Mucosa of gallbladder (tissue), 1 donor: ENCODE results near the gene NCBP2. TPM values are rescaled to one million over a fixed set of nuclear protein-coding genes. Genes with fewer than 3 reads are reported as not detected.
"Not testable (repeated sequence)": the region's sequence is repeated elsewhere in the genome, so short reads cannot be mapped to it uniquely, and the experiment has no call there.

Experiments used
- DNase-seq: peaks from one replicate; pipeline ENCODE4 v3.0.0-alpha.2; 2020; ENCODE audit warnings: low spot score
- total RNA-seq: library from RNA; stranded (reverse); gene quantifications from one replicate; pipeline ENCODE4 v1.2.1, GENCODE V29; 2021
- donor health status: DM: no; HTN: no; CAD: no.

The NCBP2 gene
- total RNA-seq, 1 donor from 2014 or later: 48.7 TPM

DNA sequence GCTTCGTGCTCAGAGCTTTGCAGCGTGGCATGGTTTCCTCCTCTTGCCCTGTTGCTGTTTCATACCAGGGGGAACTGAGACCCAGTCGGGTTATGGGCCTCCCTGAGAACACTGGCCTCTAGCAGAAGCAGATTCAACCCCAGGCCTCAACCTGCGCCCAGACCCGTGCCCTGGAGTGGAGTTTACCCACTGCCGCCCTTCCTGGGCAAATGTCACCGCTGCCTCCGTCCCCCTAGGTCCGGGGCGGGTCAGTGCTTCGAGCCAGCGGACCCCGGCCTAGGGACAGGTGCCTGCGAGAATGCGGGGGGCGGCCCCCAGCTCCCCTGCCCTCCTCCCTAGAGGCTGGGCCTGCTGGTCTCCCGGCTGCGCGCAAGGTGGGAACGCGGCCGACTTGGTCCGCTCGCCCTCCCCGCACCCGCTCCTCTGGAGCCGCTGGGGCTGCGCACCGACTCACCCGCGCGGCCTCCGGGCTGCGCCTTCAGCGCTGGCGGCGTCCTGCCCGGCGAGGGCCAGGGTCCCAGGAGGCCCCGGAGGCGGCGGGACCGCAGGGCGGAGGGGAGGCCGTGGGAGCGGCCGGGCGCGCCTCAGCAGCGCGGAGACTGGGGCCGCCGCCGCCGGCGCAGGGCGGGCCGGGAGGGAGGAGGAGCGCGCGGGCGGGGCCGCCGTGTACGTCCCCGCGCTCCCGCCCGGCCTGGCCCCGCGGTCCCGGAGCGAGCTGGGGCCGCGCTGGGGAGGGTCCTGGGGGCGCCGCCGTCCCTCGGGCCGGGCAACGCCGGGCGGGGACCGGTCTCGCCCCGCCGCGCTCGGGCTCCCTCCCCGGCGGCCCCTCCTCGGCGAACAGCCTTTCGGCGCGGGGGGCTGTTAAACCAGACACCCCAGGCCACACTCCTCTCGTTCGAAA is 26.2 kb upstream of the NCBP2 start, which contains the start of gene PIGZ:
Gene PIGZ (minus strand): TSS at position 601 of the 901 bp plus-strand sequence. CDS start 16,802 bp downstream, outside the sequence.
- no peak for DNase-seq

DNA sequence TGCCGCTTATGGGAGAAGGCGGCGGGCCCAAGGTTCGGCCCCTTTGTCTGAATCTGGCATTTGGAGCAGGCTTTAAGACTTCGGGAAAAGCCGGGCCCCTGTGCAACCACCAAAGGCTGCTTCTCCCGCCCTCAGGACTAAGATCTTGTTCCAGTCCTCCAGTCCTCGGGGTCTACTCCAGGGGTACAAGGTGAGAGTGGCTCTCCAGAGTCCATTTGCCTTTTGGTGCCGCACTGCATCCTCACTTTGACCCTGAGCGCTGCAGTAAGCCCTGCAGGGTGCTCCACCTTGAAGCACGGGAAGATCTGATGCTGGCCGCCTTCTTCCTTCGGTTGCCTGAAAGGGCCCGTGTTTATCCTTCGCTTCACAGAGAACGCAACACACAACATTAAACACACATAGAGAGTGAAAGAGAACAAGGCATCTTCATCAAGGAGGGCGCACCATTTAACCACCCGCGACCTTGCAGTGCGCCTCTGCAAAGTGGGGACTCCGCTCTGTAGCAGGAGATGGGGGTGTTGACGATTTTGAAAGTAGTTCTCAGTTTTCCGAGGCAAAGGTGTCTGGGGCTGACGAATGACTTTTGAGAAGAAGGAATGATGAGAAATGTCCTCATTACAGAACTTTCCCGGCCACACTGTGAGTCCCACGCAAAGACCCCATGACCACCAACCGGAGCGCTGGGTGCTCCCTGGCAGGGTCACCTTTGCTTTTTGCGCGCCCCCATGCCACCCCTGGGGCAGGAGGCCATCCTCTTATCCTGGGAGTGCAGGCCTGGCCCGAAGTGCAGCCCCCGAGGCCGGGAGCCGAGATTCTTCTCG is 25.3 kb upstream of the NCBP2 start:
- DNase-seq: no peak

DNA sequence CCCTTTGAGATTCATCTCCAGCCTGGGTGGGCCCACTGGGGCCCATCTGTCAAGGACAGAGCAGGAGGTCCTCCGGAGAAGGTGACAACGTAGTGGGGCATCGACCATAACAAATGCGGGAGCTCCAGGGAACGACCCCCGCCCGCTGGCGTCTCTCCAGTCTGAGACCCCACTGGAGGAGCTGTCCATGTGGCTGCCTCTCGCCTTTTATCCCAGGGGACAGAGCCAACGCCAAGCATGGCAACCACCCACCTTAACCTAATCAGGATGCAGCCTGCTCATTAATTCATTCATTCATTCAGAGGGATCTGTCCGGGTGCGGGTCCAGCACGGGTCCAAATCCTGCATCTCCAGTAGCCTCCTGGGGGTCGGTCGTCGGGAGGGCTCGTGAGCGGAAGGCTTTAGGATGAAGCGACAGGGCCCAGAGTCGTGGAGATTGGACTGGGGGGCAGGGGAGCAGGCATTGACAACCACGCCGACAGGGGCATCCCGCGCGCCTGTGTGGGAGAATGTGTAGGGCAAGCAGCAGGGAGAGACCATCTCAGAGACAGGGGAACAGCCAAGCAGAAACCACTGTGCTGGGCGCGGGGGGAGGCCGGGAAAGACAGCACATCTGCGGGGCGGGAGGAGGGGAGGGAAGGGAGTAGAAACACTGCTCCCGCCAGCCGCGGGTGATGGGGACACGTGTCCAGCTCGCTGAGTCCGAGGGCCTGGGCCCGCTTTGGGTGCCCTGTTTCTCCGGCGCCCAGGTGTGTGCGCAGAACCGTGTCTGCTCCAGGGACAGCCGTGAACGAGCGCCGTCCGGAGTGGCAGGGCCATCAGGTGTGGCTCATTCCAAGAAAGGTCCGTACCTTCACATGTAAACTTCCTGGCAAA is 24.4 kb upstream of the NCBP2 start:
- no peak for DNase-seq

DNA sequence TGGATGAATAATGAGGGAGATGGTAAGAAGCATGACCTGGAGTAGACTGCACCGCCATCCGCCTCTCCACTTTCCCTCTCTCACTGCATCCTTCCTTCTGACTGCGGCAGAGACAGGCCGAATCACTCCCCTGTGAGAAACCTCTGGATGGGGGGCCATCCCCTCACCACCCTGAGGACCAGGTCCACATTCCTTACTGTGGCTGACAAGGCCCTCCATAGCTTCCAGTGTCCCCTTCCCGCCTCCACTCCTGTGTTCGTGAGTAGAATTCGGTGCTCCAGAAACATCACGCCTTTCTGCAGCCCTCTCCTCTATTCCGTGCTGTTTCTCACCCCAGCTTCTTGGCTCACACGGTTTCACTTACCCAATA is 23.5 kb upstream of the NCBP2 start:
- no peak for DNase-seq

DNA sequence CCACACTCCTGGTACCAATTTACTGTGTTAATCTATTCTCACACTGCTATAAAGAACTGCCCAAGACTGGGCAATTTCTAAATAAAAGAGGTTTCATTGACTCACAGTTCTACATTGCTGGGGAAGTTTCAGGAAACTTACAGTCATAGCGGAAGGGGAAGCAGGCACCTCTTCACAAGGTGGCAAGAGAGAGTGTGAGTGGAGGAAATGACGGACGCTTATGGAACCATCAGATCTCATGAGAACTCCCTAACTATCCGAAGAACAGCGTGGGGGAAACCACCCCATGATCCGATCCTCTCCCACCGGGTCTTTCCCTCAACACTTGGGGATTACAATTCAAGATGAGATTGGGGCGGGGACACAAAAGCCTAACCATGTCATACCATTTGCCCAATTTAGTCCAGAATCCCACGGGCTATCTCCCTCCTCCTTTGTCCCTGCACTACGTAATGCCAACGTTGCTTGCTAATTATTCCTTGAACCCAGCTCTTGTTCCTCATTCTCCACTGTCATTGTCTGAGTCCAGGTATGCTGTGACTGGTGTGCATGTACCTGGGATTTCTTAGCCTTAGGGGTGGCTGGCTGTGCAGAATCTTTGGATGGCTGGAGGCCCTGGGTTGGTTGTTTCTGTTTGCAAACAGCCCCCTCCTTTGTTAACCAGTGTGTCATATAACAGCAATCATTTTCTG is 22.9 kb upstream of the NCBP2 start:
- no peak for DNase-seq

DNA sequence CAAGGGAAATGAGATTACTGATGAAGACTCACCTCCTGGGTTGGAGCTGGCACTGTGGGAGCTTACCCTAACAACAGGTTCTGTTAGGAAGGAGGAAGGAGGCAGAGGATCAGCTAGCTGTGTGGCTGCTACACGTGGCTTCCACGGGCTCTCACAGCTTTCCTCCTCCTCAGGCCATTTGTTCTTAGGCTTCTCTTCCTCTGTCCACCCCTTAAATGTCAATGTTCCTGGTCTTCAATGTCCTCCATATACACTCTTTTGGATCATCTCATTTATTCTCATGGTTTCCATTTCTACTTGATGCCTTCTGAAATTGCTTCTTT is 21.3 kb upstream of the NCBP2 start:
- no peak for DNase-seq

DNA sequence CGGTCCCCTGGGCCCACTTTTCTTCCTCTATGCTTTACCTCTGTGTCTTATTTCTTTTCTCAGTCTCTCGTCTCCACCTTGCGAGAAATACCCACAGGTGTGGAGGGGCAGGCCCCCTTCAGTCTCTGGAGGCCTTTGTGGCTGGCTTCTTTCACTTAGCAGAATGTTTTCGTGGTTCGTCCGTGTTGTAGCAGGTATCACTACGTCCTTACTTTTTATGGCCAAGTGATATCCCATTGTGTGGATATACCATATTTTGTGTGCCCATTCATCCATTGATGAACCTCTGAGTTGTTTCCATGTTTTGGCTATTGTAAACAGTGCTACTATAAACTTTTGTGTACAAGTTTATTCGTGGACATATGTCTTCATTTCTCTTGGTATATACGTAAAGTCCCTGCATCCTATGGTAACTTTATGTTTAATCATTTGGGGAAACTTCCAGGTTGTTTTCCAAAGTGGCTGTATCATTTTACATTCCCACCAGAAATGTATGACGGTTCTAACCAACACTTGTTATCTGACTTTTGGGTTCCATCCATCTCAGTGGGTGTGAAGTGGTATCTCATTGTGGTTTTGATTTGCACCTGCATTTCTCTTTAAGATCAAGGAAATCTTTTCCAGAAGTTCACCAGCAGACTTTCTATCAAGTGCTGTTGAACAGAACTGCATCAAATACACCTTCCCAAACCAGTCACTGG is 20.8 kb upstream of the NCBP2 start:
- no peak for DNase-seq

DNA sequence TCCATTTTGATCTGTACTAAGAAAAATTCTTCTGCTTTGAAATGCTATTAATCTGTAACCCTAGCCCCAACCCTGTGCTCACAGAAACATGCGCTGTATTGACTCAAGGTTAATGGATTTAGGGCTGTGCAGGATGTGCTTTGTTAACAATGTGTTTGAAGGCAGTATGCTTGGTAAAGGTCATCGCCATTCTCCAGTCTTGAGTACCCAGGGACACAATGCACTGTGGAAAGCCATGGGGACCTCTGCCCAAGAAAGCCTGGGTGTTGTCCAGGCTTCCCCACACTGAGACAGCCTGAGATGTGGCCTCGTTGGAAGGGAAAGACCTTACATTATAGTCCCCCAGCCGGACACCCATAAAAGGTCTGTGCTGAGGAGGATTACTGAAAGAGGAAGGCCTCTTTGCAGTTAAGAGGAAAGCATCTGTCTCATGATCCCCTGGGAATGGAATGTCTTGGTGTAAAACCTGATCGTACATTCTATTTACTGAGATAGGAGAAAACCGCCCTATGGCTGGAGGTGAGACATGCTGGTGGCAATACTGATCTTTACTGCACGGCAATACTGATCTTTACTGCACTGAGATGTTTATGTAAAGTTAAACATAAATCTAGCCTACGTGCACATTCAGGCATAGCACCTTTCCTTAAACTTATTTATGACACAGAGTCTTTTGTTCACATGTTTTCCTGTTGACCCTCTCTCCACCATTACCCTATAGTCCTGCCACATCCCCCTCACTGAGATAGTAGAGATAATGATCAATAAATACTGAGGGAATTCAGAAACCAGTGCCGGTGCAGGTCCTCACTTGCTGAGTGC is 20.0 kb upstream of the NCBP2 start:
- no peak for DNase-seq

DNA sequence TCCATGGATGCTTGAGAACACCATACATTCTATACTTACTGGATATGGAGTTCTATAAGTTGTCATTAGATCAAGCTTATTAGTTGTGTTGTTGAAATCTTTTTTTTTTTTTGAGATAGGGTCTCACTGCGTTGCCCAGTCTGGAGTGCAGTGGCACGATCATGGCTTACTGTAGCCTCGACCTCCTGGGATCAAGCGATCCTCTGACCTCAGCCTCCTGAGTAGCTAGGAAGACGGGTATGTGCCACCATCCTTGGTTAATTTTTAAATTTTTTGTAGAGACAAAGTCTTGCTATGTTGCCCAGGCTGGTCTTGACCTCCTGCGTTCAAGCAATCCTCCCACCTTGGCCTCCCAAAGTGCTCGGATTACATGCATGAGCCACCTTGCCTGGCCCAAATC is 12.5 kb upstream of the NCBP2 start:
- no peak for DNase-seq

DNA sequence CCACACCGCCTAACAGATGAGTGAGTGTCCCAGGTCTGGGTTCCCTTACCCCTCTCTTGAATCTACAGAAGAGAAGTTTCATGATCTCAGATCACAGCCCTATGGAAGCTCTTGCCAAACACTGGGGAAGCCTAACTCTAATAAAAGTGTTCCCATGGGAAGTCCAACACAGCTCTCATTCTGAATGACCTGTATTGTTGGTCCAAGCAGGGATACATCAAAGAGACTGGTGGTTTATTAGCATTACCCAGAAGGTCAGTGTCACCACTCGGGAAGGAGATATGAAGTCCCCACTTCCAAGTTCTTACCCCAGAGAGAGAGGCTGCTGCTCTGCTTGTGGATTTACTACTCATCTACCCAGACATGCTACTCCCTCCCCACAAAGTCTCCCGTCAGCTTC is 9.0 kb upstream of the NCBP2 start:
- DNase-seq: no peak

DNA sequence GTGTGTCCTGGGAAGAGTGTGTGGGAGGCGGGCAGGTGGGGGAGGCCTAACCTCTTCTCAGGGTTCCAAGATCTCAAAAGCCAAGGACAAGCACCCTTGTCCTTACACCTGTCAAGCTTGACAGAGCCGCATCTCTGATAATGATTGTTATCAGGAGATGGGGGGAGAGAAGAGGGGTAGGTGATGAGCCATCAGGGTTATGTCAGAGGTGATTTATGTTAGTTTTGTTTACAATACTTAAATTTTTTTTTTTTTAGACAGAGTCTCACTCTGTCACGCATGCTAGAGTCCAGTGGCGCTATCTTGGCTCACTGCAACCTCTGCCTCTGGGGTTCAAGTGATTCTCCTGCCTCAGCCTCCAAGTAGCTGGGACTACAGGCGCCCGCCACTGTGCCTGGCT is 7.4 kb upstream of the NCBP2 start:
- DNase-seq: no peak

DNA sequence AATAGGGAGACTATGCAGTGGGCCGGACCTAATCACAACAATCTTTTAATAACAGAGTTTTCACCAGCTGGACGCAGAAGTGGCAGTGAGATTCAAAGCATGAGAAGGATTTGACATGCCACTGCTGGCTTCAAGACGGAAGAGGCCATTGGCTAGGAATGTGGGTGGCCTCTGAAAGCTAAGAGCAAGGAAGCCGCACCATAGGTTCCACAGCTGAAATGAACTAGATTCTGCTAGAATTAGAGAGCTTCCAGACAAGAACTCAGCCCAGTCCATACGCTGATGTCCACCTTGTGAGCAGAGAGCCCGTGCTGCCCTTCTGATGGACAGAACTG is 6.9 kb upstream of the NCBP2 start:
- no peak for DNase-seq

DNA sequence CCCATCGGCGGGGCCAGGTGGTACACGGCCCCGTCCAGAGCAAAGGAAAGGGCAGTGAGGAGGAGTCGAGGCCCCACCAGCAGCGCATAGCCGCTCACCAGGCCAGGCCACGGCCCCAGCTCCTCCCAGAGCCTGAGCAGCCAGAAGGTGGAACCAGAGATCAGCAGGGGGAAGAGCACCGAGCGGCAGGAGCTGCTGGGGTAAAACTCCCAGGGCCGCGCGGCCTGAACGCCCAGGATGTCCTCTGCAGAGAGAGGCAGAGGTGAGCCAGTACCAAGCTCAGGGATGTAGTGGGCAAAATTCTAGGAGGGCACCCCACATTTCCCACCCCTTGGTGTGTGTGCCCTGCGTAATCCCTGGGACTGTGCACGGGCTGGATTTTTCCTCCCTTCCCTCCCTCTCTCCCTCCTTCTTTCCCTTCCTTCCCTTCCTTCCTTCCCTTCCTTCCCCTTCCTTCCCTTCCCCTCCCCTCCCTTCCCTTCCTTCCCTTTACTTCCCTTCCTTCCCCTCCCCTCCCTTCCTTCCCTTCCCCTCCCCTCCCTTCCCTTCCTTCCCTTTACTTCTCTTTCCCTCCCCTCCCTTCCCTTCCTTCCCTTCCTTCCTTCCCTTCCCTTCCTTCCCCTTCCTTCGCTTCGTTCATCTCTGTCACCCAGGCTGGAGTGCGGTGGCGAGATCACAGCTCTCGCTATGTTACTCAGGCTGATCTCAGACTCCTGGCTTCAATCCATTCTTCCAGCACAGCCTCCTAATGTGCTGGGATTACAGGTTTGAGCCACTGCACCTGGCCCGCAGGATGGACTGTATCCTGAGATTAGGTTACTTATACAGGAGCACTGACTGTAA is 6.3 kb upstream of the NCBP2 start:
- no peak for DNase-seq

DNA sequence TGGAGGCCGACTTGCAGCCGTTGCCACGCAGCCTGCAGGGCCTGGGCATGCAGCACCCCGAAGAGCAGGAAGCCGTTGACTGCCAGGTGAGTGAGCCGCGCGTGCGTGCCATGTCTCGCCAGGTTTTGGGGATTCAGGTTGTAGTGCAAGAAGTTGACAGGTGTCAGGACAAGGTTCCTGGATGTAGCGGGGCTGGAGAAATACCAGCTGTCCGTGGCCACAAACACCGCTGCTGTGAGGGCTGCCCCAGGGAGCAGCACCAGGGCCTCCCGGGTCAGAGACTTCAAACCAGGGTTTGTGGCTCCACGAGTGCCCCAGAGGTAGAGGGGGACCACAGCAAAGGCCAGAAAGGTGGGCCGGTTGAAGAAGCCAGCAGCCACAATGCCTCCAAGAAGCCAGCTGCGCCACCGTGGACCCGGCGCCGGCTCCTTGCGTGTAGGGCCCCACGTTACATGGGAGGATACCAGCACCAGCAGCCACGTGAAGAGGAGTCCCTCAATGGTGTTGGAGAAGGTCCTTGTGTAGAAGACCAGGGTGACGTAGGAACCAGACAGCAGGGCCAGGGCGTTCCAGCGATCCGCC is 5.6 kb upstream of the NCBP2 start:
- no peak for DNase-seq

DNA sequence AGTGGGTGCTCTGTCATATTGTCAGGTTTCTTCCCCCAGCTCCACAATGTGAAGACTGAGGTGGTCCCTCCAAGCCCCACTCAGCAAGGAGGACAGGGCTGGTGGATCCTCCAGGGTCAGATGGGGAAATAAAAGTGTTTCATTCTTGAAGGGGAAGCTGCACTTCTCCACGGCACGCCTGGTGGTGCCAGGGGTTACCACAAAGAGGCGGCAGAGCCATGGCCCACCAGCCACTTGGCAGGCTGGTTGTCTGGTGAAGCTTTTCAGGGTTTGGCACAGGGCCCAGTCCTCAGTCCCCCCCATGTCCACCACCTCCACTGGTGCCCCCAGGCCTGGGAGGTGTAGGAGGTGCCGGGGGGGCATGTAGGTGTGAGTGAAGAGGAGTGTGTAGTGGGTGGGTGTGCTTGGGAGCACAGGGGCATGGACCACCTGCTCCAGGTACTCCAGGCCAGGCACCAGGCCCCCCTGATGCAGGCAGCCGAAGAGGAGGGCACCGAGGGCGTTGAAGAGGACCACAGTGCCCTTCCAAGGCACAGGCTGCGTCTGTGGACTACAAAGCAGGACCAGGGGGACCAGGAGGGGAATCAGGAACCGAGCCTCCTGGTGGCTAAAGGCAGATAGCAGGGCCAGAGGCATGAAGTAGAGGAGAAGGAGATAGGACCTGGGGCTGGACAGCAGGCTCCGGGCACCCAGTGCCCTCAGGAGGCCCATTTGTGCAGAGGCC is 5.0 kb upstream of the NCBP2 start:
- no peak for DNase-seq

DNA sequence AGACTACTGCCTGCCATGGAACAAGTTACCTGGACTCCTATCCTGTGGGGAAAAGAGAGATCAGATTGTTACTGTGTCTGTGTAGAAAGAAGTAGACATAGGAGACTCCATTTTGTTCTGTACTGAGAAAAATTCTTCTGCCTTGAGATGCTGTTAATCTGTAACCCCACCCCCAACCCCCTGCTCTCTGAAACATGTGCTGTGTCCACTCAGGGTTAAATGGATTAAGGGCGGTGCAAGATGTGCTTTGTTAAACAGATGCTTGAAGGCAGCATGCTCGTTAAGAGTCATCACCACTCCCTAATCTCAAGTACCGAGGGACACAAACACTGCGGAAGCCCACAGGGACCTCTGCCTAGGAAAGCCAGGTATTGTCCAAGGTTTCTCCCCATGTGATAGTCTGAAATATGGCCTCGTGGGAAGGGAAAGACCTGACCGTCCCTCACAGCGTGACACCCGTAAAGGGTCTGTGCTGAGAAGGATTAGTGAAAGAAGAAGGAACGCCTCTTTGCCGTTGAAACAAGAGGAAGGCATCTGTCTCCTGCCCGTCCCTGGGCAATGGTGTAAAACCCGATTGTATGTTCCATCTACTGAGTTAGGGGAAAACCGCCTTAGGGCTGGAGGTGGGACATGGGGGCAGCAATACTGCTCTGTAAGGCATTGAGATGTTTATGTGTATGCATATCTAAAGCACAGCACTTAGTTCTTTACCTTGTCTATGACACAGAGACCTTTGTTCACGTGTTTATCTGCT is 1.9 kb upstream of the NCBP2 start:
- DNase-seq: not testable (repeated sequence)

DNA sequence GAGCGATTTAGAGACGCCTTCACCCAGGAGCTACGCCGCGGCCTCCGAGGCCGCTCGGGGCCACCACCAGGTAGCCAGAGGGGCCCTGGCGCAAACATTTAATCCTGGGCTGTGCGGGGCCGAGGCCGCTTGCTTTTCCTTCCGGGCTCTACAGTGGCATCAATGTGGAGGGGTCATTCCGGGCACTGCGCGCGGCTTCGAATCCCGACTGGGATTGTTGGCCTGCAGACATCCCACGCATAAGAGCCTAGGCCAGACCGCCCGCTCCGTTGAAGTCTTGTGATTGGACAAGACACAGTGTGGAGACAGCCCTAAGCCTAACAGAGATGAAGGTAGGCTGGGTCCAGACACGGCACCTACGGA is 568 bp upstream of the NCBP2 start:
- peak; percentile 13 for DNase-seq
